ENCODE results near the gene HTRA3. TPM values are rescaled to one million over a fixed set of nuclear protein-coding genes. Genes with fewer than 3 reads are reported as not detected.

The HTRA3 gene
- total RNA-seq, 1 donor from 2014 or later: 35.2 TPM

GRCh38 chr4:8254076-8254475 lies 15.5 kb upstream of the HTRA3 start:
- Histone ChIP-seq H3K79me2 (ENCODE audit: insufficient read depth, low read length) (no peaks in the 10 kb centered on the region), H3K27ac (ENCODE audit: low read depth, low read length) (no peak overlapping the region), H3K9me3 (ENCODE audit: insufficient read depth, low read depth, low read length) (no peaks in the 10 kb centered on the region), H2AFZ (ENCODE audit: low read depth, low read length) (no peak overlapping the region), H4K20me1 (ENCODE audit: insufficient read depth, low read length) (no peaks in the 10 kb centered on the region), H3K4me1 (ENCODE audit: insufficient read depth, low read length) (no peaks in the 10 kb centered on the region), H3K4me2 (ENCODE audit: low read length) (no peak overlapping the region), H3K27me3 (ENCODE audit: insufficient read depth, low read length) (peaks cover 14% of the 10 kb centered on the region), H3K36me3 (ENCODE audit: insufficient read depth, low read length) (no peaks in the 10 kb centered on the region), H3K9ac (ENCODE audit: low read length) (no peak overlapping the region), H3K4me3 (ENCODE audit: insufficient read depth, low read depth, low read length) (no peak overlapping the region)
- H3K4me1 Mint-ChIP-seq (ENCODE audit: low read depth, unreplicated experiment): peaks cover 4% of the 10 kb centered on the region
- no peak overlapping the region for H3K27ac Mint-ChIP-seq (ENCODE audit: unreplicated experiment)
- peaks cover 45% of the 10 kb centered on the region for H3K27me3 Mint-ChIP-seq (ENCODE audit: low read depth, unreplicated experiment)
- H3K36me3 Mint-ChIP-seq (ENCODE audit: low read depth, unreplicated experiment): no peaks in the 10 kb centered on the region
- TF ChIP-seq EZH2 (IDR thresholded peaks at IDR 0.05; ENCODE audit: insufficient read depth, low read length) (no peak), CTCF (IDR thresholded peaks at IDR 0.05; ENCODE audit: insufficient read depth, low read depth, low read length) (no peak)
- FAIRE-seq (no peak), DNase-seq (ENCODE audit: low read depth) (no peak)
- H3K4me3 Mint-ChIP-seq (ENCODE audit: unreplicated experiment): no peak overlapping the region
- peaks cover 8% of the 10 kb centered on the region for H3K9me3 Mint-ChIP-seq (ENCODE audit: unreplicated experiment)

GRCh38 chr4:8255698-8256441 lies 13.7 kb upstream of the HTRA3 start:
- Histone ChIP-seq H3K27me3 (ENCODE audit: insufficient read depth, low read length) (peaks cover 10% of the 10 kb centered on the region), H3K36me3 (ENCODE audit: insufficient read depth, low read length) (no peaks in the 10 kb centered on the region), H4K20me1 (ENCODE audit: insufficient read depth, low read length) (no peaks in the 10 kb centered on the region), H3K27ac (ENCODE audit: low read depth, low read length) (no peak overlapping the region), H3K4me2 (ENCODE audit: low read length) (no peak overlapping the region), H3K9ac (ENCODE audit: low read length) (no peak overlapping the region), H3K4me3 (ENCODE audit: insufficient read depth, low read depth, low read length) (no peak overlapping the region), H3K9me3 (ENCODE audit: insufficient read depth, low read depth, low read length) (no peaks in the 10 kb centered on the region), H3K79me2 (ENCODE audit: insufficient read depth, low read length) (no peaks in the 10 kb centered on the region), H3K4me1 (ENCODE audit: insufficient read depth, low read length) (peaks cover 3% of the 10 kb centered on the region), H2AFZ (ENCODE audit: low read depth, low read length) (no peak overlapping the region)
- H3K9me3 Mint-ChIP-seq (ENCODE audit: unreplicated experiment): peaks cover 8% of the 10 kb centered on the region
- H3K27ac Mint-ChIP-seq (ENCODE audit: unreplicated experiment): no peak overlapping the region
- H3K36me3 Mint-ChIP-seq (ENCODE audit: low read depth, unreplicated experiment): no peaks in the 10 kb centered on the region
- FAIRE-seq: no peak
- H3K4me3 Mint-ChIP-seq (ENCODE audit: unreplicated experiment): no peak overlapping the region
- H3K27me3 Mint-ChIP-seq (ENCODE audit: low read depth, unreplicated experiment): peaks cover 33% of the 10 kb centered on the region
- peak; percentile 34 for DNase-seq (ENCODE audit: low read depth)
- no peak for TF ChIP-seq CTCF (IDR thresholded peaks at IDR 0.05; ENCODE audit: insufficient read depth, low read depth, low read length)
- TF ChIP-seq EZH2 (IDR thresholded peaks at IDR 0.05; ENCODE audit: insufficient read depth, low read length): no peak
- H3K4me1 Mint-ChIP-seq (ENCODE audit: low read depth, unreplicated experiment): peaks cover 4% of the 10 kb centered on the region

- Mint-ChIP-seq H3K9me3 (ENCODE audit: unreplicated experiment) (peaks cover 8% of the 10 kb centered on the region), H3K27me3 (ENCODE audit: low read depth, unreplicated experiment) (peaks cover 22% of the 10 kb centered on the region), H3K4me3 (ENCODE audit: unreplicated experiment) (no peak overlapping the region), H3K4me1 (ENCODE audit: low read depth, unreplicated experiment) (peaks cover 3% of the 10 kb centered on the region), H3K36me3 (ENCODE audit: low read depth, unreplicated experiment) (no peaks in the 10 kb centered on the region), H3K27ac (ENCODE audit: unreplicated experiment) (no peak overlapping the region)
- Histone ChIP-seq H3K4me1 (ENCODE audit: insufficient read depth, low read length) (peaks cover 14% of the 10 kb centered on the region), H2AFZ (ENCODE audit: low read depth, low read length) (no peak overlapping the region), H3K4me2 (ENCODE audit: low read length) (no peak overlapping the region), H3K4me3 (ENCODE audit: insufficient read depth, low read depth, low read length) (no peak overlapping the region), H4K20me1 (ENCODE audit: insufficient read depth, low read length) (no peaks in the 10 kb centered on the region), H3K36me3 (ENCODE audit: insufficient read depth, low read length) (no peaks in the 10 kb centered on the region), H3K27me3 (ENCODE audit: insufficient read depth, low read length) (peaks cover 10% of the 10 kb centered on the region), H3K9me3 (ENCODE audit: insufficient read depth, low read depth, low read length) (no peaks in the 10 kb centered on the region), H3K9ac (ENCODE audit: low read length) (no peak overlapping the region), H3K79me2 (ENCODE audit: insufficient read depth, low read length) (no peaks in the 10 kb centered on the region), H3K27ac (ENCODE audit: low read depth, low read length) (no peak overlapping the region)
- no peak for DNase-seq (ENCODE audit: low read depth)
- TF ChIP-seq EZH2 (IDR thresholded peaks at IDR 0.05; ENCODE audit: insufficient read depth, low read length): no peak
- TF ChIP-seq CTCF (IDR thresholded peaks at IDR 0.05; ENCODE audit: insufficient read depth, low read depth, low read length): no peak
- no peak for FAIRE-seq
These were observed 11.7 kb upstream of the HTRA3 start for GRCh38 chr4:8257854-8258253.

All from astrocyte (in vitro differentiated cells and primary cell).